ENCODE measurements around the gene SPOCK1. TPM values are rescaled to one million over a fixed set of nuclear protein-coding genes. Genes with fewer than 3 reads are reported as not detected.

SPOCK1 gene
- total RNA-seq, 1 experiment from 2014 or later: 10.9 TPM

DNA sequence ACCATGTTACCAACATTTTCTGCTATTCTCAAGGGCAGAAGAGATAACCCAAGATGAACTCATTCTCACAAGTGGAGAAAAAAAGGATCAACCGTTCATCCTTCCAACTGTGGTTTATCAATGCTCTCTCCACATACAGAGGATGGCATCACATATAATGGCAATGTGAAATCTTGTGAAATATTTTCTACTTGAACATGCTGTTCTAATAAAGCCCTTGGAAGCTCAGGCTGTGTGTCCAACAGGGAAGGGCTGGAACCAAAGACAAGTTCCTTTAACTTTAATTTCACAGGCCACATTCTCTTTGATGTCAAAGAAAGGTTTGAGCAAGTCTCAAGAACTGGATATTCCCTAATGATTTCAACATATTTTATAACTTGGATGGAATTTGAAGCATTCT is 230.5 kb downstream of the SPOCK1 start:
- H4K91ac ChIP-seq (ENCODE audit: insufficient read length, low read depth, low read length): no peak overlapping the region
- no peak overlapping the region for H3K4ac ChIP-seq (ENCODE audit: low read depth, low read length)
- TF ChIP-seq, protein P1, sequence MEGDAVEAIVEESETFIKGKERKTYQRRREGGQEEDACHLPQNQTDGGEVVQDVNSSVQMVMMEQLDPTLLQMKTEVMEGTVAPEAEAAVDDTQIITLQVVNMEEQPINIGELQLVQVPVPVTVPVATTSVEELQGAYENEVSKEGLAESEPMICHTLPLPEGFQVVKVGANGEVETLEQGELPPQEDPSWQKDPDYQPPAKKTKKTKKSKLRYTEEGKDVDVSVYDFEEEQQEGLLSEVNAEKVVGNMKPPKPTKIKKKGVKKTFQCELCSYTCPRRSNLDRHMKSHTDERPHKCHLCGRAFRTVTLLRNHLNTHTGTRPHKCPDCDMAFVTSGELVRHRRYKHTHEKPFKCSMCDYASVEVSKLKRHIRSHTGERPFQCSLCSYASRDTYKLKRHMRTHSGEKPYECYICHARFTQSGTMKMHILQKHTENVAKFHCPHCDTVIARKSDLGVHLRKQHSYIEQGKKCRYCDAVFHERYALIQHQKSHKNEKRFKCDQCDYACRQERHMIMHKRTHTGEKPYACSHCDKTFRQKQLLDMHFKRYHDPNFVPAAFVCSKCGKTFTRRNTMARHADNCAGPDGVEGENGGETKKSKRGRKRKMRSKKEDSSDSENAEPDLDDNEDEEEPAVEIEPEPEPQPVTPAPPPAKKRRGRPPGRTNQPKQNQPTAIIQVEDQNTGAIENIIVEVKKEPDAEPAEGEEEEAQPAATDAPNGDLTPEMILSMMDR (conservative IDR thresholded peaks at IDR 0.05): no peak
- no peak overlapping the region for H2BK12ac ChIP-seq (ENCODE audit: insufficient read length, low read depth, low read length)
- no peaks in the 10 kb centered on the region for H3K27me3 Mint-ChIP-seq (ENCODE audit: low read depth)
- no peaks in the 10 kb centered on the region for H3K4me1 ChIP-seq (ENCODE audit: insufficient read depth, low read length)
- H2BK5ac ChIP-seq (ENCODE audit: insufficient read length, low read length): no peak overlapping the region
- no CpG with 5 or more reads among the region's 1 CpG for WGBS (ENCODE audit: extremely low coverage, insufficient read length, low lambda C conversion rate)
- no peak overlapping the region for H3K4me2 ChIP-seq (ENCODE audit: insufficient read depth, insufficient read length, low read length)
- no peak for DNase-seq
- H3K56ac ChIP-seq (ENCODE audit: insufficient read length, low read depth, low read length): no peak overlapping the region
- H3K27me3 ChIP-seq (ENCODE audit: insufficient read depth, low read length): no peaks in the 10 kb centered on the region
- no peaks in the 10 kb centered on the region for H3K9me3 Mint-ChIP-seq
- no peak overlapping the region for H3K9ac ChIP-seq (ENCODE audit: extremely low read depth, insufficient read length, low read length)
- H3K27ac ChIP-seq (ENCODE audit: insufficient read length, low read depth, low read length): no peak overlapping the region
- H3T11ph ChIP-seq (ENCODE audit: low read length): no peak overlapping the region
- no peak overlapping the region for H3K14ac ChIP-seq (ENCODE audit: insufficient read depth, low read length)
- no peak overlapping the region for H2BK120ac ChIP-seq (ENCODE audit: low read depth, low read length, poor library complexity, severe bottlenecking)
- H3K36me3 Mint-ChIP-seq (ENCODE audit: insufficient read depth in 1 of 3, low read depth in 3 of 3): no peaks in the 10 kb centered on the region; a peak in 1 of 7 replicates
- no peaks in the 10 kb centered on the region for H3K9me3 ChIP-seq (ENCODE audit: control insufficient read depth, low read depth, low read length)
- peaks cover 0 to 4% of the 10 kb centered on the region in 2 experiments; a peak in 2 of 4 replicates for H3K4me1 Mint-ChIP-seq
- no peaks in the 10 kb centered on the region for H3K23me2 ChIP-seq (ENCODE audit: insufficient read length, low read depth, low read length, poor library complexity, severe bottlenecking)
- H3K79me1 ChIP-seq (ENCODE audit: insufficient read depth, low read depth, low read length, poor library complexity, severe bottlenecking): no peaks in the 10 kb centered on the region
- H4K8ac ChIP-seq (replicated peaks; ENCODE audit: insufficient read length, low read depth, low read length): no peak overlapping the region
- H3K79me2 ChIP-seq (ENCODE audit: insufficient read depth, low read length): no peaks in the 10 kb centered on the region
- H4K20me1 ChIP-seq (ENCODE audit: control insufficient read depth, insufficient read depth, insufficient read length): no peaks in the 10 kb centered on the region
- no peak overlapping the region for H4K5ac ChIP-seq (ENCODE audit: insufficient read length, low read depth, low read length)
- H3K18ac ChIP-seq (ENCODE audit: insufficient read length, low read depth, low read length): no peak overlapping the region
- no peak overlapping the region for H3K27ac Mint-ChIP-seq
- H2BK20ac ChIP-seq (ENCODE audit: low read depth, low read length, poor library complexity, severe bottlenecking): no peak overlapping the region
- no peak overlapping the region for H3K4me3 Mint-ChIP-seq
- H3K23ac ChIP-seq (ENCODE audit: insufficient read length, low read depth, low read length): no peak overlapping the region
- H2AFZ ChIP-seq (ENCODE audit: low read length): no peak overlapping the region
- no peak overlapping the region for H2AK5ac ChIP-seq (ENCODE audit: insufficient read length, low read length)
- no peak overlapping the region for H2BK15ac ChIP-seq (ENCODE audit: low read depth, low read length)

All from H9 (cell line).